Right kidney (tissue), 1 donor: Measurements from ENCODE around the gene ATG7.

Source experiments
- DNase-seq: peaks from one replicate; pipeline ENCODE4 v3.0.0-alpha.2; 2016

ATG7 gene

DNA sequence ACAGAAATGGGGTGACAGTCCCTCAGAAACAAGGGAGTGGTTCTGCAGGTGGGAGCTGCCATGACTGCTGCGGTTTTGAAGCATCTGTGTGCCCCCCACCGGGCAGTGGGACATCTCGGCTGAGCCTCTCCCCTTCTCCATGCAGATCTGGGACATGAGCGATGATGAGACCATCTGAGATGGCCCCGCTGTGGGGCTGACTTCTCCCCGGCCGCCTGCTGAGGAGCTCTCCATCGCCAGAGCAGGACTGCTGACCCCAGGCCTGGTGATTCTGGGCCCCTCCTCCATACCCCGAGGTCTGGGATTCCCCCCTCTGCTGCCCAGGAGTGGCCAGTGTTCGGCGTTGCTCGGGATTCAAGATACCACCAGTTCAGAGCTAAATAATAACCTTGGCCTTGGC, 282.5 kb downstream of the ATG7 start:
- DNase-seq, result no peak

DNA sequence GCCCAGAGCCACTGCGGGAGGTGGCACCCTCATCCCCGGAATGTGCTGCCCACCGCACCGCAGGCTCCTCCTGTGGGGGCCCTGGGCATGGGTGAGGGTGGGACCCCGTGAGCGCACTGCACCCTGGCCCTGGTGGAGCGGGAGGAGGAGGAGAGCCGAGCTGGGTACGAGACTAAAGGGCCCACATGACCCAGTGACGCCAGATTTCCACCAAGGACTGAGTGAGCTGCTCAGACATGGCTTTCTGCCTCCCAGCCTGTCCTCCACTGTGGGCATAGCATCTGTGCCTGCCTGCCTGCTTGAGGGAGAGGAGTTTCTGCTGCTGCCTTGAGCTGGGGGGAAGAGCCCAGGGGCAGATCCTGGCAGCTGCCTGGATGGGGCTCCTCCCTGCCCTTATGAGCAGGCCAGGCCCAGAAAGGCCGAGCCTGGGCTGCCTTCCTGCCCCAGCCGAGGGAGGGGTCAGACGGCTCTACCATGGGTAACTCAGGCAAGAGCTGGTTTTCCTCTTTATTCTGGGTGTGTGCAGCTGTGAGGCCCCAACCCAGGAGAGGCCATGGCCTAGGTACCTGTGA, 283.1 kb downstream of the ATG7 start:
- DNase-seq, result no peak

DNA sequence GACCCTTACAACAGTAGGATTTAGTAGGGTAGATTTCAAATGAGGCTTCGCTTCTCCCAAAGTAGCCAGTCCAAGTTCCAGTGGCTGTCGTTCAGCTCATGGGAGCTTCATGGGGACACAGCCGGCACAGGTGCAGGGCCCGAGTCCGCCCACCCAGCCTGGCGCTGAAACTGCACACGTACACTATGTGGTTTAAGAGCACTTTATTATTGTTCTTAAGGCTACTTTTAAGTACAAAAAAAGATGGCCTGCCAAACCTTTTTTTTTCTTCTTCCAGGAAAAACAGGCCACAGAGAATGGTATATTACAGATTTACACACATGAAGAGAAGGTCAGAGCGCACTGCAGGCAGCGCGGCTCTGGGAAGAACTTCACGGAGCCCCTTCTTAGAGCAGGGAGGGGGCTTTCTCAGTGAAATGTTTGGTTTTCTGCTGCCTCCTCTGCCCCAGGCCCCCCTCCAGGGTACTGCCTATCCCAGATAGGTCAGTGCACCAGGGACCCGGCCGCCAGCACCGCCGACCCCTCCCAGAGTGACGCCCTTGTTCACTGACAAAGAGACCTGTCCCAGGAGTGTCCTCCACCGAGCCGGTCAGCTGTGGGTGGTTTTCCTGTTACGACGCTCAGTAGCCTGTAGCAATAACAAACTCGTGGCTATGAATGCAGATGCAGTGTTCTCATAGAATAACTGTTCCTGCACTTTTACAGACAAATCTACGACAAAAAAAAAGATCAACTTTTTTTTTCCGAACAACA, 283.9 kb downstream of the ATG7 start:
- no peak for DNase-seq

DNA sequence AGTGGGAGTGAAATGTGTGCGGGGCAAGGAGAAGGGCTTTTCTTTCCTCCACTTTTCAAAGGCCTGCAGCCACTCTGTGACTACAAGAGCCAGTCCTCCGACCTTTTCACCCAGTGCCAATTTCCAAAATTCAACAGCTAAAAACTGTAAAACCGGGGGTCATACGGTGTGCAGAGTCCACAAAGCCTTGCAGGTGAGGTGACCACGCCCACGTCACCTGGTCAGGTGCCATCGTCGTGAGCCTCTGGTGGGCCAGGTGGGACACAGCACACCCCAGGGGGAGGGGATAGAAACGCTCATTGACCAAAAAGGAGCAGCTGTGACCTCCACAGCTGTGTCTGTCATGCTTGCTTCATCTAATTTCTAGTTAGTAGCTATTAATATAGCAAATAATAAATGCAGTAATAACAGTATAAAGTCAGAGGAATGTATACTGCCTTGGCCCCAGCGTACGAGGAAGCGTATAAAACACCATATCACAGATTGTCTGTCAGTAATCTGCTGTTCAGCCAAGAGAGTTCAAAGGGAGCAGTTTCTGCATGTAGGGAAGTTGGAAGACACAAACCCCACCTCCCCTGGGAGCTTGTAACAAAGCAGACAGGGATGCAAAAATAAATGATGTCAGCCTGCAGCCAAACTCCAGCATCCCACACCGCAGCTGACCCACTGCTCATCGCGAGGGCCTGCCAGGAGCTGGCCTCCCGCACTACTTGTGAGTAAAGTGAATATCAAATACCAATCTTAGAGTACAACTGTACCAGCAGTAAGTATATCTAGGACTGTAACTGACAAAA, 284.9 kb downstream of the ATG7 start:
- DNase-seq, result no peak

DNA sequence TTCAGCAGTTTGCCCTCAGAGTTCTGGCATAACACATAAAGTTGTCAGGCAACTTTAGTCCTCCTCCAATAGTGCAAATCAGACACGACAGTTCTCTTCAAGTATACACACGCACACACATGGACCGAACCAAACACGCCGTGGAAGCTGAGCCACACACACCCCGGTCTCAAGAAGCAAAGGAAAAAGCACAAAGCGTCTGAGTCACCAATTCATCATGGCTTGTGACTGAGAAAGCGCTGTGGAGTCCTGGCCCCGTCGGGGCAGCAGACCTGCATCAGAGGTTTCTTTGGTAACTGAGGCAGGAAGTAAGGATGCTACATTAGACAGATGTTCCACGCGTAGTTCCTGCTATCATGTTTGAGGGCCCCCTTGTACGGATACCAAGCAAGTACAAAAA, 285.8 kb downstream of the ATG7 start:
- DNase-seq, result no peak

DNA sequence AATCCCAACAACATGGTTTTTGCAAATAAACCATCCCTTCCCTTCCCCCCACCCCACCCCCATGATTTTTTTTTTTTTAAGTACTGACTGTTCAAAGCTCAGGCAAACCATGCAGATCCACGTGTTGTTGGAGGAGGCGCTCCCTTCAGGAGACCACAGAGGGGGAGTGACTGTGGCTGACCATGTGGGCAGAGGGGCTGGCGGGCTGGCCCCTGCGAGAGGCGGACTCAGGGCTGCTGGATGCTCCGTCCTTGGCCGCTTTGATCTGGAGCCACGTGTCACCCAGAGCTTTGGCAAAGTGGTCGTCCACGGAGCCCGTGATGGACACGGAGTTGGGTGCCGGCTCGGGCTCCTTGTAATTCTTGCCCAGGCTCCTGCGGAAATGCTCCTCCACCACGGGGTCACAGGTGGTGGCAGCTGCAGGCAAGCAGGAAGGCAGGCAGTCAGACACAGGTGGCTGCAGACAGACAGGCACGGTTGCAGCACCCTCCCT, 286.3 kb downstream of the ATG7 start:
- no peak for DNase-seq

DNA sequence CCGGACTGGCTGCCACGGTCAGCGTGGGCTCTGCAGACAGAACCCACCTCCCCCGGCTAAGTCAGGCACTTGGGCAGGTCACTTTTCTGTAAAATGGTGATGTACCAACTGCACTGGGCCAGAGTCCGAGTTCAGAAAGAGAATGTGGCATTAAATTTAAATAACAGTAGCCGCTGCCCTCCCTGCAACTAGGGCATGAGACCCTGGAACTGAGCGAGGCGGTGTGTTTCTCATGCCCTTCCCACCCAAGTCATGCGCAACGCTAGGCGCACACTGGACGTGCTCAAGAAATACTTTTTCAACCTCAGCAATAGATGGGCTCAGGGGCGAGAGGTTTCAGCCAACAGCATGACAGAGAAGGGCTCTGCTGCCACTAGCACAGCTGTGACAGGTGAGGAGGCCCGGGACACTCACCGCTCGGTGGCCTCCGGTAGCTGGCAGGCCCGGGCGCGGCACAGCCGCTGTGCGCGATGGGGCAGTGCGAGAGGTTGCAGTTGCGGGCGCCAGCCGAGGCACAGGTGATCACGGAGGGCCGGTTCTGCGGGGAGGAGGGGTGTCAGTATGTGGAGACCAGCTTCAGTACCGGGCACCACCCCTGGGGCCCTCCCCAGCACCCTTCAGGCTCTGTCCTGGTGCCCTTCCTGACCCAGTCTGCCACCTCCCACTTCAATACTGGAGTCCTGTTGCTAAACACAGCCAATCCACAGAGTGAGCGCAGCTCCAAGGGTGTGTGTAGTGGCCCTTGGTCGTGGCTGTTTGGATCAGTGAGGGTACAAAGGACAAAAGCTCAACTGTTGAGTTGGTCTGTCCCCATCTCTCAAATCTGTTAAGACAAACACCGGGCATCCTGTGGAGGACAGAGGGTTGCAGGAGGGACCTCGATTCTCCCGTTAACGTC, 287.0 kb downstream of the ATG7 start:
- no peak for DNase-seq

DNA sequence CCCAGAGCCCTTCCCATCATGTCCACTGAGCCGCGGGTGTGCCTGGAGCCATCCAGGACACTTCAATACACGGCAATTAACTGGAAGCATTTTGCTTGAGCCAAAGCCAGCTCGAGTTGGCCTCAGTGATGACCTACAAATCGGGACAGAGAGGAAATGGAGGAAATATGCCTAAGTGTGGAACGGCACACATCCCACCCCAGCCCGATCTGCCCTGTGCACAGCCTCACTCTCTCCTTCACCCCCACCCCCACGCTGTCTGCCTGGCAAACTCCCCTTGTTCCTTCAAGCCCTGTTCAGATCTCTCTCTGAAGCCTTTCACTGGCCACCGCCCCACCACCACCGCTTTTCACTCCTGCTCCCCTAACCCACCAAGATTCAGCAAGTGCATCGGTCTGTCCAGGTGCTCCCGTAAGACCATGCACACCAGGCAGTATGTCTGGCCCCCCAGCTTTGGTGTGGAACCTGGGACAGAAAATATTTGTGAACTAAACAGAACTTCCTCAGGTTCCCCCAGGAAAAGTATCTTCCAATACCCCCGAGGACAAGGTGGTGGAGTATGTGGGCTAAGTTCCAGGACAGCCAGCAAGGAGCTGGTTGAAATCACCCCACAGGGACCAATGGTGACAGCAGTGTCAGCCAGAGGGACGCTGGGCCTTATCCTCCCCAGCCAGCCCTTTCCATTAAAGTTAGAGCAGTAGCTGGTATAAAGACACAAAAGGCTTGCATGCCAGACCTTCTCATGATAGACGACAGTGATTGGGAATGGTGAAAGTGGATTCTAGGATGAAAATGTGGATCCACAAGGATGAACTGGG, 287.8 kb downstream of the ATG7 start:
- no peak for DNase-seq

DNA sequence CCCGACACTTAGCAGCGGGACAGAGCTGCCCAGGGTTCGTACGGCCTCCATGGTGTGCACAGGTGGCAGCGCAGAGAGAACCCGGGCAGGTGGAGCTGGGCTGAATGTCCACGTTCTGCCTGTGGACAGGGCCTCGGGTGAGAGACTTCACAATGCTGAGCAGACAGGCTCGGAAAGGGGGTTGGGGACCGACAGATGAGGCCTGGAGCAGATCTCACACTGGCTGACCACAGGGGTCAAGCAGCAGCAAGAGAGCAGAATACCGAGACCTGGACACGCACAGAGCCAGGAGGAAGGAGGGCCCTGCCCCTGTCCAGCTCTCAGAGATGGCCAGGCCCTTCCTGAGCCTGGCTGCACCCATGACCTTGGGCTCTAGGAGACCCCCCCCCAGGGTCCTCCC, 288.5 kb downstream of the ATG7 start:
- no peak for DNase-seq

DNA sequence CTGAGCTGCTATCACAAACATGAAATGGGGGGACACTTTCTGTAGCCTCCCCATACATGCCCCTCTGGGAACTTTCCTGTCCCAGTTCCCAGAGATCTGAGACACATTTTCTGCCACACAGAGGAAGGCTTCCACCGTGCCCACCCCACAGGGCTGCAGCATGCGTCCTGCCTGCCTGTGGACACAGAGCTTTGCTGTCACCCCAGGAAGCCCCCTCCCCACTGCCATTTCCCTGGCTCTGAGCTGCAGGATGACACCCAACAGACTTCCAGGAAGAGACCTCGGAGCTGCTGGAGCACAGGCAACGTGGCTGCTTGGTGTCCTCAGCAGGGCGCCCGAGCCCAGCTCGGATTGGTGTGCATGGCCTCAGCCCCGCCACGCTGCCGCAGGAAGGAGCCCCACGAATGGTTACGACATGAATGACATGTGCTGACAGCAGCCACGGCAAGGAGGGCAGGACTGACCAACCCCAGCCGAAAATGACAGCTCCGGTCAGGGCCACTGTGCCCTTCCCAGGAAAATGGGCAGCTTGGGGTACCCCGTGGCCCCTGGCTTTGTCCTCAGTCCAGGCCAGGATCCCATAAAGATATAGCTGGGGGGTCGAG, 290.2 kb downstream of the ATG7 start:
- no peak for DNase-seq

DNA sequence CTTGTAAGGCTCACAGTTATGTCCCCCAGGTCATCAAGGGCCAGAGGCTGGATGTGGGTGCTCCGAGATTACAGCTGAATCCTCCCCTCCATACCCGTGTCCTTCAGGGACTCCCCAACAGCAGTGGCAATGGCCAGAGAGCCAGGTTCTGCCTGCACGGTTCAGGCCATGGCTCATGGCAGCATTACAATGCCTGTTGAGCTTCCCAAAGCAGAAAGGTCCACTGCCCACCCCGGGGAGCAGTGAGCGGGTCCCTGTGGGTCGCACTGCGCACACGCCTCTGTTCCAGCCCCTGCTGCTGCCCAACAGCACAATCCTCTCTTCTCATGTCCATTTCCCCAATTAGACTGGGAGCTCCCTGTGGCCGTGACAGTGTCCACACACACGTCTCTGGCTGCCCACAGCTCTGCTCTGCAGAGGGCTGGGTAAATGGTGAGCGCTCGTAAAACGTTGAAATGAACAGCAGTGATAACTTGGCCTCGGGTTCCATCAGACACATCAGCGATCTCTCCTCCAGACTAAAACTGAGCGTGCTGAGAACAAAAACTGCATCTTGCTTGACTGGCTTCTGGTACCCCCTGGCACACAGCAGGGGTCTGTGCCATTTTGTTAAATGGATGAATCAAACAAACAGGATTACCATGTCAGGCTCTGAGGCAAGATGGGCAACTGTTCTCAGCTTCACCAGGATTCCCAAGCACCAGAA, 291.1 kb downstream of the ATG7 start:
- DNase-seq, result no peak

DNA sequence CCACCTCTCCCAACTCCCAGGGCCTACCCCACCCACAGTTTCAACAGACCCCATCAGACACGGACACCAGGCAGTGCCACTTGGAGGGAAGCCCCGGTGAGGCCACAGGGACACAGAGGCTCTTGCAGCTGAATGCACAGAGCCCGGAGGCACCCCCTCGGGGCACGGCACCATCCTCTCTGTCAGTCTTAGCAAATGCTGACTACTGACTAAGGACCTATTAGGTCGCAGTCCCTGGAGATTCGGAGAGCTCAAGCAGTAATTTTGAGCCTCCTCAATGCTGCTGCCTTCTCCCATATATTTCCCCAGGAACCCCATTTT, 291.6 kb downstream of the ATG7 start:
- DNase-seq, result no peak

DNA sequence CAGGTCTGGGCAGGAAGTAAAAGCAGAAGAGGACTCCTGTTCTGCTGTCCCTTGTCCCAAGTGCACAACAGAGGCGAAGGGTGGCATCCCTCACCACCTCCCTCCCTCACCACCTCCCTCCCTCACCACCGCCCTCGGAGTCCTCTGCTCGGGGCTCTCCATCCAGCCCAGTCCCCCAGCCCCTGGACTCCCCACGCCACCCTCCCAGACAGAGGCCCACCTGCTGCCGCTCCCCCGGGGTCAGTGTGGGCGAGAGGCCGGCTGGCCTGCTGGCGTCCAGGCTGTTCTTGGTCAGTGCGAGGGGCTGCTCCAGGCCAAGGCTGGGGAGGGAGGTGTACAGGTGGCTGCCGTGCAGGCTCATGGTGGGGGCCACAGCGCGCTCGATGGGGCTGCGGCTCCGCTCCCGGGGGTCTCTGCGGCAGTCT, 292.4 kb downstream of the ATG7 start:
- DNase-seq, result no peak

DNA sequence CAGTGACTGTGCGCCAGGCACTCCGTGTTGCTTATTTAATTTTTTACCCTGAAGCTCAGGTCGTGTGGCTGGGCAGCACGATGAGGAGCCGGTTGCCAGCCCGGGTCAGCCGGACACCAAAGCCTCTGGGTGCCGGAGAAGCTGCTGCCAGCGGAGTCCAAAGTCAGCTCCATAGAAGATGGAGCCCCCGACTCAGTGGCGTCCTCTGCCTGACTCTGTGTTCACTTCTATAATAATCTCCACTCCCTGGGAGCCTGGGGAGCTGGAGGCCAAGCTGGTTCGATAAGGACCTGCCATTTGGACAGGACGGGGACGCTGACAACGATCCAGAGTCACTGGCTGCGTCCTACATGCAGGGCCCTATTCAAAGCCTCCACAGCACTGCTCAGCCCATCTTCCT, 292.9 kb downstream of the ATG7 start:
- no peak for DNase-seq

DNA sequence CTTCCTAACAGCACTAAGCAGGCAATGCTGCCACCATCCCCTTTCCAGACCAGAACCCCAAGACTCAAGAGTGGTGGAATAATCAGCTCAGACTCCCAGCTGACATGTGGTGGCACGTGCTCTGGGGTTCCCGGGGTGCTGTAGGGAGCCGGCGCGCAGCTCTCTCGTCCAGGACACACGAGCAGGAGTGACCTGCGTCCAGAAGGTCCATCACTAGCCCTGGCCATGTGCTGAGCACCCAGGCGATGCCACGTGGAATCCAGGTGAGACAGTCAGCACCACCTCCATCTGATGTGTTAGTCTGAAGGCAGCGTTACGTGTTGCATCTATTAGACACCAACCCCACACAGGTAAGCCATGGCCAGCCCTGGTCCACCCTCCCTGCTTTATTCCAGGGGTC, 293.3 kb downstream of the ATG7 start:
- DNase-seq, result no peak

DNA sequence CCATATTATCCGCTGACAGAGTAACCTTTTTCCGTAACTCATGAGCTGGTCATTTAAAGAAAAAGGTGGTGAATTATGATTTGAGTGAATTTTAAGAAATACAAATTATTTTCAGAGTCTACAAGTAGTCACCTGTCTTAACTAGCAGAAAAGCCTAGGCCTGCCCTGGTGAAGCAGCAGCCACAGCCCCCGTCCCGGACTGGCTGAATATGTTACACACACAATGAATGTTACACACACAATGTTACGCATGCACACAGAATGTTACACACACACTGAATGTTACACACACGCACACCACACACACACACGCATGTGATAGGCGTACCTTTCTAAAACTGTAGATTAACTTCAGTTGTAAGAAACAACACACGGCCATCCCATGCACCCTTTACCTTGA, 293.7 kb downstream of the ATG7 start:
- no peak for DNase-seq

DNA sequence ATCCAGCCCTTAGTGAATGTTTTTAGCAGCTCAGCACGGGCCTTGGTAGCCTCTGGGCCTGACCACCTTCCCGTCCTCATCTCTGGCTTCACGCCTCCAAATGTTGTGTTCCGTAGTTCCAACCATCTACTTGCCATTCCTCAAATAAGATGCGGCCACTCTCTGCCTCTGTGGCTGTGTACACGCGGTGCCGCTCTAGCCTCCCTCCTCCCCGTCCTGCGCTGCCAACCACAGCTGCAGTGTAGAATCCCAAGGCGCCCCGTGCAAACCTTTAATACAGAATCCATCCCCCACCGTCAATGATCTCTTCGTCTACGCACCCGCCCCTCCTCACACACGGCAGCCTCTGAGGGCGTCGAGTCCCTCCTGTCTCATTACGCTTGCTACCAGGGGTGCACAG, 294.3 kb downstream of the ATG7 start:
- DNase-seq, result no peak

DNA sequence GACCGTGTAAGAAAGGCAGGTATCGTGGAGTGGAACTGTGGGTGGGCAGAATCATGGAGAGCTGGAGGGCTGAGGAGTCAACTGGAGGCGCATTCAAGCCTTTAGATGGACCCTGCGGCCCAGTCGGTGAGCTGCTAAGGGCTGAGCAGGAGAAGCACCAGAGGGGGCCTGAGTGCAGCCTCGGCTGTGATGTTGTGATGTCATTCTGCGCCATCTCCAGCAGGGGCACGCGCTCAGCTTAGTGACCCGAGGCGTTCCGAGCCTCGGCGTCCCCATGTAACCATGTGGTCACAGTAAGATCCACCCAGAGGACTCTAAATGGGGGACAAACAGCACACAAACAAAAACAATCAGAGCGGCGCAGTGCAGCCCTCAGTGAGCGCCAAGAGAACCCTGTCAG, 294.7 kb downstream of the ATG7 start:
- DNase-seq, result no peak

DNA sequence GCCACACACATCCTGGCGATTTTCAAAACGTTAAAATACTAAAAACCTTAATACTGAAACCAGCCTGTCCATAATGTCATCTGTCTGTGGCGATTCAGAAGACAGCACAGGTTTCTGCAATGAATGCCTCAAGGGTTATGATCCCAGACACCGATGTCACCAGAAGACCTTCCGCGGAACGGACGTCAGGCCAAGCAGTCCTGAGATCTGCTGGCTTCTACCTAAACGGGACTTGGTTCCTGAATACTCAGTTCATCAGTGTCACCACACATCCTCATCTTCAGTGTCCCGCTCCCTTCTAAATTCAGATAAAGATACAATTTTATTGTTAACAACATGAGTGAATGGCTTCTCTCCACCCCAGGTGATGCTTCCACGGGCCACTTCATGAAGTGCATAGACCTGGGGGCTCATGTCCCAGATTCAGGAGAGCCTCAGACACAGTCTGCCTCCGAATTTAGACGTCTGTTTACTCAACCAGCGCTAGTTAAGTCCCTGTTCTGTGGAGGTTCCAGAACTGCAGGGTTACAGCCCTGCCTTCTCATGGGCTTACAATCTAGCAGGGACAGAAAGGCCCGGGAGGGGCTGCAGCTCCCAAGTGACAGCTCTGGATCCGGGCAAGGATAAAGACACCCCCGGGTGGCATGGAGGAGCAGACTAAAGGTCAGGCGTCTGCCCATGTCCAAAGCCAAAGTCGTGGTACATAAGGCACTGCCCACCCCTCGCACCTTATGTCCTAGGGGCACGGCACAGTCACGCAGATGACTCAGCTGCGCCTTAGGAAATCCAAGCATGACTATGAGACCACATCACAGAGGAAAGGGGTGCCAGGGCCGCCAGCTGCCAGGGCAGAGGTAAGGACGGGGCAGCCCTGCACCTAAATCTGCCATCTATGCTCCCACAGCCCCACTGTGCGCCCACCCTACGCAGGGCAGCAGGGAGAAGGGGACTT, 295.6 kb downstream of the ATG7 start:
- no peak for DNase-seq
